Measurements from ENCODE around the gene COL5A1. TPM values are rescaled to one million over a fixed set of nuclear protein-coding genes. Genes with fewer than 3 reads are reported as not detected.

COL5A1 gene
- total and polyA plus RNA-seq, 2 experiments from 2014 or later, result 2.5 to 13.1 TPM

DNA sequence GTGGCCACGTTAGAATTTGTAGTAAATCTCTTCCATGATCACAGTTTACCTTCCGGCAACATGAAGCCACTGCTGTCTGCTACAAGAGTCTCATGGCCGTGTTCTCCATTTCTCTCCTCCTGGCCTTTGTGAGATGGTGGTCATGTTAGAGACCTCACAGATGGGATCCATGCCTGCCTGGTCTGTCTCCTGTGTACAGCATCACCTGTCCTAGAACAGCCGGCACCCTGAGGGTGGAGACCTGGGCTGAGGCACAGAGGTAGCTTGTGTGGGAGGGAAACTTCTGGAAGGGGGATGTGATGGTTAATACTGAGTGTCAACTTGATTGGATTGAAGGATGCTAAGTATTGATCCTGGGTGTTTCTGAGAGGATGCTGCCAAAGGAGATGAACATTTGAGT, 235.9 kb downstream of the COL5A1 start:
- no peaks in the 10 kb centered on the region for H3K4me1 Mint-ChIP-seq

More for the DNA sequence above, 235.9 kb downstream of the COL5A1 start:
- Mint-ChIP-seq H3K36me3 (ENCODE audit: low read depth) (no peaks in the 10 kb centered on the region), H3K27ac (no peak overlapping the region), H3K27me3 (ENCODE audit: insufficient read depth, low read depth, poor library complexity) (peaks cover 4% of the 10 kb centered on the region), H3K4me3 (no peak overlapping the region), H3K9me3 (no peaks in the 10 kb centered on the region; the same call in 2 of the 3 replicates)
- no peak overlapping the region for H3K4me2 ChIP-seq
- no peak overlapping the region for H3K27ac ChIP-seq (ENCODE audit: low read depth)
- no peaks in the 10 kb centered on the region for H3K79me2 ChIP-seq (replicated peaks; ENCODE audit: insufficient read depth)
- H3K27me3 ChIP-seq (ENCODE audit: insufficient read depth), result no peaks in the 10 kb centered on the region
- H3K9me2 ChIP-seq (ENCODE audit: insufficient read depth), result no peaks in the 10 kb centered on the region
- H4K20me1 ChIP-seq (replicated peaks; ENCODE audit: insufficient read depth), result no peaks in the 10 kb centered on the region
- DNase-seq (ENCODE audit: low spot score), result no peak
- no peaks in the 10 kb centered on the region for H3K36me3 ChIP-seq (ENCODE audit: insufficient read depth)
- no peaks in the 10 kb centered on the region for H3F3A ChIP-seq (replicated peaks; ENCODE audit: low read depth)
- H2AFZ ChIP-seq, result no peak overlapping the region
- H3K4me1 ChIP-seq (ENCODE audit: insufficient read depth), result no peaks in the 10 kb centered on the region
- H3K4me3 ChIP-seq, result no peak overlapping the region
- no peak for TF ChIP-seq CREB1 (CRISPR knock-in tag; IDR thresholded peaks at IDR 0.05; ENCODE audit: low read depth)
- no peak for TF ChIP-seq STAT1 (IDR thresholded peaks at IDR 0.05; ENCODE audit: unreplicated experiment)
- no peak for TF ChIP-seq POLR2AphosphoS5 (IDR thresholded peaks at IDR 0.05; ENCODE audit: low read depth)
- no peak for TF ChIP-seq NANOG (IDR thresholded peaks at IDR 0.05; ENCODE audit: borderline replicate concordance)
- TF ChIP-seq EZH2 (IDR thresholded peaks at IDR 0.05; ENCODE audit: low read depth, unreplicated experiment), result no peak
- TF ChIP-seq, protein P1, sequence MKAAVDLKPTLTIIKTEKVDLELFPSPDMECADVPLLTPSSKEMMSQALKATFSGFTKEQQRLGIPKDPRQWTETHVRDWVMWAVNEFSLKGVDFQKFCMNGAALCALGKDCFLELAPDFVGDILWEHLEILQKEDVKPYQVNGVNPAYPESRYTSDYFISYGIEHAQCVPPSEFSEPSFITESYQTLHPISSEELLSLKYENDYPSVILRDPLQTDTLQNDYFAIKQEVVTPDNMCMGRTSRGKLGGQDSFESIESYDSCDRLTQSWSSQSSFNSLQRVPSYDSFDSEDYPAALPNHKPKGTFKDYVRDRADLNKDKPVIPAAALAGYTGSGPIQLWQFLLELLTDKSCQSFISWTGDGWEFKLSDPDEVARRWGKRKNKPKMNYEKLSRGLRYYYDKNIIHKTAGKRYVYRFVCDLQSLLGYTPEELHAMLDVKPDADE (IDR thresholded peaks at IDR 0.05), result no peak
- TF ChIP-seq JUNB (IDR thresholded peaks at IDR 0.05; ENCODE audit: unreplicated experiment), result no peak
- TF ChIP-seq, protein P2, sequence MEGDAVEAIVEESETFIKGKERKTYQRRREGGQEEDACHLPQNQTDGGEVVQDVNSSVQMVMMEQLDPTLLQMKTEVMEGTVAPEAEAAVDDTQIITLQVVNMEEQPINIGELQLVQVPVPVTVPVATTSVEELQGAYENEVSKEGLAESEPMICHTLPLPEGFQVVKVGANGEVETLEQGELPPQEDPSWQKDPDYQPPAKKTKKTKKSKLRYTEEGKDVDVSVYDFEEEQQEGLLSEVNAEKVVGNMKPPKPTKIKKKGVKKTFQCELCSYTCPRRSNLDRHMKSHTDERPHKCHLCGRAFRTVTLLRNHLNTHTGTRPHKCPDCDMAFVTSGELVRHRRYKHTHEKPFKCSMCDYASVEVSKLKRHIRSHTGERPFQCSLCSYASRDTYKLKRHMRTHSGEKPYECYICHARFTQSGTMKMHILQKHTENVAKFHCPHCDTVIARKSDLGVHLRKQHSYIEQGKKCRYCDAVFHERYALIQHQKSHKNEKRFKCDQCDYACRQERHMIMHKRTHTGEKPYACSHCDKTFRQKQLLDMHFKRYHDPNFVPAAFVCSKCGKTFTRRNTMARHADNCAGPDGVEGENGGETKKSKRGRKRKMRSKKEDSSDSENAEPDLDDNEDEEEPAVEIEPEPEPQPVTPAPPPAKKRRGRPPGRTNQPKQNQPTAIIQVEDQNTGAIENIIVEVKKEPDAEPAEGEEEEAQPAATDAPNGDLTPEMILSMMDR (conservative IDR thresholded peaks at IDR 0.05; ENCODE audit: low read depth in 2 of 2), result no peak
- TF ChIP-seq EZH2phosphoT487 (IDR thresholded peaks at IDR 0.05; ENCODE audit: unreplicated experiment), result no peak
- TF ChIP-seq, protein P3, sequence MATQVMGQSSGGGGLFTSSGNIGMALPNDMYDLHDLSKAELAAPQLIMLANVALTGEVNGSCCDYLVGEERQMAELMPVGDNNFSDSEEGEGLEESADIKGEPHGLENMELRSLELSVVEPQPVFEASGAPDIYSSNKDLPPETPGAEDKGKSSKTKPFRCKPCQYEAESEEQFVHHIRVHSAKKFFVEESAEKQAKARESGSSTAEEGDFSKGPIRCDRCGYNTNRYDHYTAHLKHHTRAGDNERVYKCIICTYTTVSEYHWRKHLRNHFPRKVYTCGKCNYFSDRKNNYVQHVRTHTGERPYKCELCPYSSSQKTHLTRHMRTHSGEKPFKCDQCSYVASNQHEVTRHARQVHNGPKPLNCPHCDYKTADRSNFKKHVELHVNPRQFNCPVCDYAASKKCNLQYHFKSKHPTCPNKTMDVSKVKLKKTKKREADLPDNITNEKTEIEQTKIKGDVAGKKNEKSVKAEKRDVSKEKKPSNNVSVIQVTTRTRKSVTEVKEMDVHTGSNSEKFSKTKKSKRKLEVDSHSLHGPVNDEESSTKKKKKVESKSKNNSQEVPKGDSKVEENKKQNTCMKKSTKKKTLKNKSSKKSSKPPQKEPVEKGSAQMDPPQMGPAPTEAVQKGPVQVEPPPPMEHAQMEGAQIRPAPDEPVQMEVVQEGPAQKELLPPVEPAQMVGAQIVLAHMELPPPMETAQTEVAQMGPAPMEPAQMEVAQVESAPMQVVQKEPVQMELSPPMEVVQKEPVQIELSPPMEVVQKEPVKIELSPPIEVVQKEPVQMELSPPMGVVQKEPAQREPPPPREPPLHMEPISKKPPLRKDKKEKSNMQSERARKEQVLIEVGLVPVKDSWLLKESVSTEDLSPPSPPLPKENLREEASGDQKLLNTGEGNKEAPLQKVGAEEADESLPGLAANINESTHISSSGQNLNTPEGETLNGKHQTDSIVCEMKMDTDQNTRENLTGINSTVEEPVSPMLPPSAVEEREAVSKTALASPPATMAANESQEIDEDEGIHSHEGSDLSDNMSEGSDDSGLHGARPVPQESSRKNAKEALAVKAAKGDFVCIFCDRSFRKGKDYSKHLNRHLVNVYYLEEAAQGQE (IDR thresholded peaks at IDR 0.05; ENCODE audit: unreplicated experiment), result no peak
- TF ChIP-seq ZNF114 (CRISPR knock-in tag; IDR thresholded peaks at IDR 0.05), result no peak
- no peak for TF ChIP-seq ZNF331 (CRISPR knock-in tag; IDR thresholded peaks at IDR 0.05; ENCODE audit: low read depth)
- TF ChIP-seq, protein P4, sequence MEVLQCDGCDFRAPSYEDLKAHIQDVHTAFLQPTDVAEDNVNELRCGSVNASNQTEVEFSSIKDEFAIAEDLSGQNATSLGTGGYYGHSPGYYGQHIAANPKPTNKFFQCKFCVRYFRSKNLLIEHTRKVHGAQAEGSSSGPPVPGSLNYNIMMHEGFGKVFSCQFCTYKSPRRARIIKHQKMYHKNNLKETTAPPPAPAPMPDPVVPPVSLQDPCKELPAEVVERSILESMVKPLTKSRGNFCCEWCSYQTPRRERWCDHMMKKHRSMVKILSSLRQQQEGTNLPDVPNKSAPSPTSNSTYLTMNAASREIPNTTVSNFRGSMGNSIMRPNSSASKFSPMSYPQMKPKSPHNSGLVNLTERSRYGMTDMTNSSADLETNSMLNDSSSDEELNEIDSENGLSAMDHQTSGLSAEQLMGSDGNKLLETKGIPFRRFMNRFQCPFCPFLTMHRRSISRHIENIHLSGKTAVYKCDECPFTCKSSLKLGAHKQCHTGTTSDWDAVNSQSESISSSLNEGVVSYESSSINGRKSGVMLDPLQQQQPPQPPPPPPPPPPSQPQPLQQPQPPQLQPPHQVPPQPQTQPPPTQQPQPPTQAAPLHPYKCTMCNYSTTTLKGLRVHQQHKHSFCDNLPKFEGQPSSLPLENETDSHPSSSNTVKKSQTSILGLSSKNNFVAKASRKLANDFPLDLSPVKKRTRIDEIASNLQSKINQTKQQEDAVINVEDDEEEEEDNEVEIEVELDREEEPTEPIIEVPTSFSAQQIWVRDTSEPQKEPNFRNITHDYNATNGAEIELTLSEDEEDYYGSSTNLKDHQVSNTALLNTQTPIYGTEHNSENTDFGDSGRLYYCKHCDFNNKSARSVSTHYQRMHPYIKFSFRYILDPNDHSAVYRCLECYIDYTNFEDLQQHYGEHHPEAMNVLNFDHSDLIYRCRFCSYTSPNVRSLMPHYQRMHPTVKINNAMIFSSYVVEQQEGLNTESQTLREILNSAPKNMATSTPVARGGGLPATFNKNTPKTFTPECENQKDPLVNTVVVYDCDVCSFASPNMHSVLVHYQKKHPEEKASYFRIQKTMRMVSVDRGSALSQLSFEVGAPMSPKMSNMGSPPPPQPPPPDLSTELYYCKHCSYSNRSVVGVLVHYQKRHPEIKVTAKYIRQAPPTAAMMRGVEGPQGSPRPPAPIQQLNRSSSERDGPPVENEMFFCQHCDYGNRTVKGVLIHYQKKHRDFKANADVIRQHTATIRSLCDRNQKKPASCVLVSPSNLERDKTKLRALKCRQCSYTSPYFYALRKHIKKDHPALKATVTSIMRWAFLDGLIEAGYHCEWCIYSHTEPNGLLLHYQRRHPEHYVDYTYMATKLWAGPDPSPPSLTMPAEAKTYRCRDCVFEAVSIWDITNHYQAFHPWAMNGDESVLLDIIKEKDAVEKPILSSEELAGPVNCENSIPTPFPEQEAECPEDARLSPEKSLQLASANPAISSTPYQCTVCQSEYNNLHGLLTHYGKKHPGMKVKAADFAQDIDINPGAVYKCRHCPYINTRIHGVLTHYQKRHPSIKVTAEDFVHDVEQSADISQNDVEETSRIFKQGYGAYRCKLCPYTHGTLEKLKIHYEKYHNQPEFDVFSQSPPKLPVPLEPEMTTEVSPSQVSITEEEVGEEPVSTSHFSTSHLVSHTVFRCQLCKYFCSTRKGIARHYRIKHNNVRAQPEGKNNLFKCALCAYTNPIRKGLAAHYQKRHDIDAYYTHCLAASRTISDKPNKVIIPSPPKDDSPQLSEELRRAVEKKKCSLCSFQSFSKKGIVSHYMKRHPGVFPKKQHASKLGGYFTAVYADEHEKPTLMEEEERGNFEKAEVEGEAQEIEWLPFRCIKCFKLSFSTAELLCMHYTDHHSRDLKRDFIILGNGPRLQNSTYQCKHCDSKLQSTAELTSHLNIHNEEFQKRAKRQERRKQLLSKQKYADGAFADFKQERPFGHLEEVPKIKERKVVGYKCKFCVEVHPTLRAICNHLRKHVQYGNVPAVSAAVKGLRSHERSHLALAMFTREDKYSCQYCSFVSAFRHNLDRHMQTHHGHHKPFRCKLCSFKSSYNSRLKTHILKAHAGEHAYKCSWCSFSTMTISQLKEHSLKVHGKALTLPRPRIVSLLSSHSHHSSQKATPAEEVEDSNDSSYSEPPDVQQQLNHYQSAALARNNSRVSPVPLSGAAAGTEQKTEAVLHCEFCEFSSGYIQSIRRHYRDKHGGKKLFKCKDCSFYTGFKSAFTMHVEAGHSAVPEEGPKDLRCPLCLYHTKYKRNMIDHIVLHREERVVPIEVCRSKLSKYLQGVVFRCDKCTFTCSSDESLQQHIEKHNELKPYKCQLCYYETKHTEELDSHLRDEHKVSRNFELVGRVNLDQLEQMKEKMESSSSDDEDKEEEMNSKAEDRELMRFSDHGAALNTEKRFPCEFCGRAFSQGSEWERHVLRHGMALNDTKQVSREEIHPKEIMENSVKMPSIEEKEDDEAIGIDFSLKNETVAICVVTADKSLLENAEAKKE (CRISPR knock-in tag; IDR thresholded peaks at IDR 0.05), result no peak
- ATAC-seq, result no peak

Data from GM23338 (cell line).